OCI-LY1 (cell line): ENCODE data around the gene CCDC63.
"Not testable (repeated sequence)": the region's sequence is repeated elsewhere in the genome, so short reads cannot be mapped to it uniquely, and the experiment has no call there.

Experiments
- CTCF ChIP-seq: fragments of 200-600 bp; sonication (generic), shearing (Covaris generic); IDR thresholded peaks from 2 replicates; pipeline ENCODE4 v1.5.1; 2017; ENCODE audit warnings: mild to moderate bottlenecking, antibody characterized with exemption, low read length, moderate library complexity, mixed read lengths
- EZH2 ChIP-seq: fragments of 200-600 bp; sonication (generic), shearing (Covaris generic); IDR thresholded peaks from 2 replicates; pipeline ENCODE4 v1.8.0; 2017; ENCODE audit warnings: borderline replicate concordance, mixed run types, mild to moderate bottlenecking, antibody characterized with exemption, low read length, moderate library complexity, mixed read lengths

- not testable (repeated sequence) for TF ChIP-seq CTCF, EZH2
These were observed 104.1 kb downstream of the CCDC63 start for GRCh38 chr12:110950867-110951266.
